Measurements from ENCODE around the gene PLK1.
A peak's percentile ranks its signal among the peaks of the same experiment; 100 is the strongest.

Gene PLK1

GRCh38 chr16:23682181-23682580 lies 3.5 kb downstream of the PLK1 start:
- DNase-seq, result no peak

DNA sequence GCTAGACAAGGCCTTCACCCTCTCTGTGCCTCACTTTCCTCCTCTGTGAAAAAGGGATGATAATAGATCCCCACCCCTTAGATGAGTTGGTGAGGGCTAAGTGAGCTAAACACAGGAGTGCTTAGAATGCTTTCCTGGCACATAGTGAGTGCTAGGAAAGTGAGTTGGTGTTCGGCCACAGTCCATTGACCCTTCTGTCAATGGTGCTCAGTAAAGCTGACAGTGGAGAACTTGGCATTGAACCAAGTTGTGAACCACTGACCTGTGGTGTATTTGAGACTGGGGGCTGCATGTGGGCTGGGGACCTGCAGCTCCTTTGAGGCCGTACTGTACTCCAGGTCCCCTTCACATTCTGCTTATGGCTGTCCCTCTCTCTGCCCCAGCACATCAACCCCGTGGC lies 4.8 kb downstream of the PLK1 start:
- DNase-seq, result no peak

GRCh38 chr16:23687034-23687808 lies 8.5 kb downstream of the PLK1 start:
- DNase-seq, result no peak

- DNase-seq, result no peak
Observed at GRCh38 chr16:23689442-23690187, 10.9 kb downstream of the PLK1 start.

GRCh38 chr16:23690771-23691482 lies 12.2 kb downstream of the PLK1 start:
- DNase-seq, result no peak

DNA sequence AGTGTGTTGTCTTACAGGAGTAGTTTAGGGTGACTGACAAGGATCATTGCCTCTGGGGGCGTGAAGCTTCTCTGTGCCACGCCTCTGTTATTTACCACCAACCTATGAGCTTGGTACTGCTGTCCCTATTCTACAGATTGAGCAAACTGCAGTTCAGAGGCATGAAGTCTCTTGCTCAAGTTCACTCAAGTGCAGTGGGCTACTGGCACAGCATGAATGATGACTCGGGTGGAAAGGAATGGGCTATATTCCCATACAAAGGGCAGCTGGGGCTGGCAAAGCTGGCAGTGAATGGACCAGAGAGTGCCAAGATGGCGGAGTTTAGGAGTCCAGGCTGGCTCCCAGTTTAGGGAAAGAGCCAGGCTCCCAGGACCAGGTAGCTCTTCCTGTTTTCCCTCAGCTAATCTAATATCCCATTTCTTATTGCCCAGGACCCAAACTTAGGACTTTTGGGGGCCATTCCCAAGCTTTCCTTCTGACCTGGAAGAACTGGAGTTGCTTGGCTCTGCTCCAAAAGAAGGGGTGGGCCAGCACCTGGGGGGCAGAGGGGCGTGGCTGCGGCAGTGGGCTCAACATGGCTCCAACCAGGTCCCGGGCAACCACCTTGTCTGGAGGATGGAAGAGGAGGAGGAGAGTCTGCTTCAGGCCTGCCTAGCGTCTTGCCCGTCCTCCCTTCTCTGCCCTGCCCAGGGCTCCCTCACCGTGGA lies 12.9 kb downstream of the PLK1 start:
- DNase-seq, result peak; percentile 24

DNA sequence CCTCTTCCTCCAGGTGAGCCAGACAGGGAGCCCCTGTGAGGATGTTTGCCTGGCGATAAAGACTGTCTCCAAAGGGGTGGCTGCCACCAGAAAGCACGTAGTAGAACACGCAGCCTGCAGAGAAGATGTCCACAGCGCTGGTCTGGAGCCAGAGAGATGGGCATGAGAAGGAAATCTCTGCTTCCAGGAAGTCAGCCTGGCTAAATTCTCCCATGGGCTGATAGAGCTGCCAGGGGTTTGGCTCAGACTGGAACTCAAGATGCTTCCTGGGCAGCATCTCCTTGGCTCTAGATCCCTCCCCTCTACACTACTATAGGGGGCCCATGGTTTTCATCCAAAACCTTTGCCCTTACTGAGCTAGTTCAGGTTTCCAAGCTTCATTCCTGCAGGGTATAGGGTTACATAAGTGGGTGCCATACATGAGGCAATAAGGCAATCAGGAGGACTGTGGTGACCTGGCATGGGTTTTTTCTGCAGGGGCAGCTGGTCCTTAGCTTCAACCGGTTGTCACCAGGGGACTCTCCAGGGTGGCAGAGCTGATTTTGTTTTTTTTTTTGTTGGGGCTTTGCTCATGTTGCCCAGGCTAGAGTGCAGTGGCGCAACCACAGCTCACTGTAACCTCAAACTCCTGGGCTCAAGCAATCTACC lies 13.6 kb downstream of the PLK1 start:
- no peak for DNase-seq

- DNase-seq, result no peak
Observed at GRCh38 chr16:23694265-23694643, 15.6 kb downstream of the PLK1 start.

- DNase-seq, result peak; percentile 47
Observed at GRCh38 chr16:23694644-23695373, 16.1 kb downstream of the PLK1 start.

GRCh38 chr16:23695756-23696155 lies 17.1 kb downstream of the PLK1 start:
- no peak for DNase-seq

GRCh38 chr16:23699100-23699499 lies 20.4 kb downstream of the PLK1 start:
- DNase-seq, result no peak

DNA sequence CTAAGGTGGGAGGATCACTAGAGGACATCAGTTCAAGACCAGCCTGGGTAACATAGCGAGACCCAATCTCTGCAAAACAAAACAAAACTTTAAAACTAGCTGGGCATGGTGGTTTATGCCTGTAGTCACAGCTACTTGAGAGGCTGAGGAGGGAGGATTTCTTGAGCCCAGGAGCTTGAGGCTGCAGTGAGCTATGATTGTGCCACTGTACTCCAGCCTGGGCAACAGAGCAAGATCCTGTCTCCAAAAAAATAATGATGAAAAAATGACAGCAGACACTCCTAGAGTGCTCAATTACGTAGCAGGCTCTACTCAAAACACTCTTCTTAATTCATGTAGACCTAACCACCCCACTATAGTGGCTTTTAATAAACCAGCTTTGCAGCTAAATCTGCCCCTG lies 21.4 kb downstream of the PLK1 start:
- no peak for DNase-seq

DNA sequence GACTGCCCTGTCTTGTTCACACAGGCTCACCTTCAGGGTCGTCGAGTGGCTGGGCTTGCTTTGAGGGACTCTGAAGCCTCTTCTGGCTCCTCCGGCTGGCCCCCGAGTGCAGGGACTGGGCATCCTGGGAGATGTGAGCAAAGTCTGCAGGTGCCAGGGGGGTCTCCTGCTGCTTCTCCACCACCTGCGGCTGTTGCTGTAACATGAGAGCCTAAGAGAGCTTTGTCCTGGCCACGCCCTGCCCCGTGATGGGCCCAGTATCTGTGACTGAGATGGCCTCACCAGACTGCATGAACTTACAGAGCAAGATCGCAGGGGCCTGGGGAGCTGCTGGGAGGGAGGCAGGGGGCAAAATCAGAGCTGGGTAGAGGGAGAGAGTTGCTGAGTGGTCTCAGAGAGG lies 21.8 kb downstream of the PLK1 start:
- peak; percentile 42 for DNase-seq

DNA sequence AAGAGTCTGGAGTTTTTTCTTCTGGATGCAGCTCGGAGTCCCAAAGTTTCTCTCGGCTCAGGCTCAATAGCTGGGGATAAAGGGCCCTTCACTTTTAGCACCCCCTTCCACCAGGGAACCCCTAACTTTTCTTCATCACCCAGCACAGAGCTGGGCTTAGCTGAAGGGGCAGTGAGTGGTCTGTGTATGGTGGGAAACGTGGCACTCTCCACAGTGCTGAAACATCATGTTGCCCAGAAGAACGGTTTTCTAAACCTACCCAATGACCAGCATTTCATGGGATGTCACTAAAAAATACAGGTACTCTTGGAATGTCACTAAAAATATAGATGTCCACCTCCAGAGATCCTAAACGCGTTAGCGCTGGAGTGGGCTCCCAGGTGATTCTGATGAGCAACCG lies 22.4 kb downstream of the PLK1 start:
- DNase-seq, result no peak

GRCh38 chr16:23702951-23703350 lies 24.3 kb downstream of the PLK1 start:
- DNase-seq, result no peak

GRCh38 chr16:23704772-23705516 lies 26.3 kb downstream of the PLK1 start:
- DNase-seq, result no peak

DNA sequence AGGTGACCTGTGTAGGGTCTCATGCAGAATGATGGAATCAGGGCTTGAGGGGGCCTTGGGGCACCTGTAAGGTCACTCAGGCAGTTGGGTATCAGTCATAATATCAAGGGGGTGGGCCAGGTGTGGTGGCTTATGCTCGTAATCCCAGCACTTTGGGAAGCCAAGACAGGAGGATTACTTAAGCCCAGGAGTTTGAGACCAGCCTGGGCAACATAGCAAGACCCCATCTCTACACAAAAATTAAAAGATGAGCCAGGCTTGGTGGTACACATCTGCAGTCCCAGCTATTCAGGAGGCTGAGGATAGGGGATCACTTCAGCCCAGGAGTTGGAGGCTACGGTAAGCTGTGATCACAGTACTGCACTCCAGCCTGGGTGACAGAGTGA lies 26.8 kb downstream of the PLK1 start:
- no peak for DNase-seq

DNA sequence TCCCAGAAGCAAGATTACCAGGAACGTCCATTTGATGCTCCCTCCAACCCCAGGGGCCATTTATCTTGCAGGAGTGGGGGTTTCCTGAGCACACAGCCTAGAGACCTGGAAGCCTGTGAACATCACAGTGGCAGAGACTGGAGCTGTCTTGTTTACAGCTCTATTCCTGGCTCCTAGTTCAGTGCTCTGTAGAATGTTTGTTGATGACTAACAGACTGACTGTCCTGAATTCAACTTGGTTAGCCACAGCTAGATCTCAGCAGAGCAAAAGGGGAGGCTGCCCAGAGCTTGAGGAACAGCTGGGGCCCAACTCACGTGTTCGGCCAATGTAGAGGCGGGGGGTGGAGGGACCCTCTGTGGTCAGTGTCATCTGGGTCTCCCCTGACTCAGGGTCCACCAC lies 27.8 kb downstream of the PLK1 start:
- no peak for DNase-seq

DNA sequence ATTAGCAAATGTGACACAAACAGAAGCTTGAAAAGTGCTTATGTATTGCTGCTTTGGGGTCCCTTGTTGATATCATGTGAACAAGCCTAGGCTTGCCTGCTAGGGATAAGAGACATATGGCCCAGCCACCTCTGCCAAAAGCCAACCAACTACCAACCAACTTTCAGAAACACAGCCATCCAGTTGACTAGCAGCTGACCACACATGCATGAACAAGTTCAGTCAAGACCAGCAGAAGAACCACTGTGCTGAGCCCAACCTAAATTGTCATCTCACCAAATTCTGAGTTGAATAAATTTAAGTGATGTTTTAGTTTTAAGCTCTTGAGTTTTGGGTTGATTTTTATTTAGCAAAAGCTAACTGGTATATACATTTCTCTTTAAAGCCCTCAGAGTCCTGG lies 30.8 kb downstream of the PLK1 start:
- DNase-seq, result no peak

GRCh38 chr16:23710008-23710407 lies 31.3 kb downstream of the PLK1 start:
- DNase-seq, result no peak

DNA sequence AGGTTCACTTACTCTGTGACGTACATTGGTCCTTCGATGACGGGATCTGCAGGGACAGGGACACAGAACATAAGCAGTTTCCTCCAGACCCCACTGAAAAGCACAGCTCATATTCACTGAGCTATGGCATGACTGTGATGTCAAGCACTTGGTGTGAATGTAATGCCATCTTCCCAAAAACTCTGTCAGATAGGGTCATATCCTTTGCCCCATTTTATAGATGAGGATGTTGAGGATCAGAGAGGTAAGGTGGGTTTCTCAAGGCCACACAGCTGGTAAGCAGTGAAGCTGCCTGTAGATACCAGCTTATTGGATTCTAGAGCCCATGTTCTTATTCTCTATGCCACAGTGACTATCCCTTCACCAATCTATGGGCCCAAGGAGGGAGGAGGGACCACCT lies 31.8 kb downstream of the PLK1 start:
- DNase-seq, result no peak

Data from NCI-H82 (cell line).